Keratinocyte (primary cell): ENCODE results near the gene RASSF6. TPM values are rescaled to one million over a fixed set of nuclear protein-coding genes. Genes with fewer than 3 reads are reported as not detected.

Source experiments
- DNase-seq: peaks from one replicate; pipeline ENCODE4 v3.0.0-alpha.2; 2011; ENCODE audit warnings: low read depth, missing footprints, low spot score
- FAIRE-seq: peaks from 2 replicates; lab custom pipeline; 2011; peaks lifted over from hg19 to GRCh38; lab: Jason Lieb, UNC
- H2AFZ ChIP-seq: 2 replicates; pipeline ENCODE4 v1.6.0; 2012; ENCODE audit warnings: low read length, control low read depth, inconsistent platforms; ENCODE audit not compliant: control insufficient read depth
- H3K27ac ChIP-seq: 2 replicates; pipeline ENCODE4 v1.5.1; 2011; ENCODE audit warnings: low read length; ENCODE audit not compliant: control insufficient read depth, insufficient read depth
- H3K27me3 ChIP-seq: 3 replicates; pipeline ENCODE4 v1.6.0; 2011; ENCODE audit warnings: low read length; ENCODE audit not compliant: control insufficient read depth, insufficient read depth; ENCODE audit errors: extremely low read depth
- H3K36me3 ChIP-seq, 2 experiments: 2 replicates in 1 of 2; 3 replicates in 1 of 2; pipeline ENCODE4 v1.5.1; 2011; ENCODE audit warnings: low read length in 2 of 2, mild to moderate bottlenecking in 1 of 2; ENCODE audit not compliant: control insufficient read depth in 2 of 2, insufficient read depth in 2 of 2; ENCODE audit errors: extremely low read depth in 1 of 2
- H3K4me1 ChIP-seq: 3 replicates; pipeline ENCODE4 v1.5.1; 2011; ENCODE audit warnings: low read length; ENCODE audit not compliant: control insufficient read depth, insufficient read depth; ENCODE audit errors: extremely low read depth
- H3K4me2 ChIP-seq: 3 replicates; pipeline ENCODE4 v1.6.0; 2011; ENCODE audit warnings: low read depth, low read length; ENCODE audit not compliant: control insufficient read depth, insufficient read depth; ENCODE audit errors: extremely low read depth
- H3K4me3 ChIP-seq, 3 experiments: fragments of 200-600 bp in 1 of 3; sonication (generic) in 1 of 3; 2 replicates in 2 of 3; 3 replicates in 1 of 3; pipeline ENCODE4 v1.5.1; 2011 to 2016; ENCODE audit warnings: low read length in 3 of 3, mild to moderate bottlenecking in 3 of 3, control low read depth in 2 of 3, inconsistent platforms in 1 of 3, low read depth in 1 of 3, mixed read lengths in 1 of 3, mixed run types in 1 of 3, moderate library complexity in 1 of 3; ENCODE audit not compliant: control insufficient read depth in 2 of 3, insufficient read depth in 2 of 3; ENCODE audit errors: extremely low read depth in 1 of 3
- H3K79me2 ChIP-seq: 2 replicates; pipeline ENCODE4 v1.6.0; 2012; ENCODE audit warnings: low read length; ENCODE audit not compliant: control insufficient read depth, insufficient read depth
- H3K9ac ChIP-seq: 3 replicates; pipeline ENCODE4 v1.6.0; 2011; ENCODE audit warnings: low read length; ENCODE audit not compliant: control insufficient read depth, insufficient read depth; ENCODE audit errors: extremely low read depth
- H3K9me1 ChIP-seq: 3 replicates; pipeline ENCODE4 v1.6.0; 2011; ENCODE audit warnings: low read length; ENCODE audit not compliant: control insufficient read depth, insufficient read depth; ENCODE audit errors: extremely low read depth
- H3K9me3 ChIP-seq: 2 replicates; pipeline ENCODE4 v1.5.1; 2012; ENCODE audit warnings: low read depth, low read length; ENCODE audit not compliant: control insufficient read depth
- H4K20me1 ChIP-seq: 3 replicates; pipeline ENCODE4 v1.6.0; 2011; ENCODE audit warnings: low read length; ENCODE audit not compliant: control insufficient read depth, insufficient read depth; ENCODE audit errors: extremely low read depth
- EZH2 ChIP-seq: IDR thresholded peaks from one replicate; pipeline ENCODE4 v1.6.1; 2012; ENCODE audit warnings: inconsistent platforms, mild to moderate bottlenecking, low read length, moderate library complexity
- dilution Hi-C: fragments of 300-500 bp; cut with MboI; formaldehyde crosslinking; loops from one replicate; pipeline ENCODE4 v1.7.0; 2020; ENCODE audit warnings: low sequenced_read_pairs; ENCODE audit not compliant: extremely low pct_ligation_motif_present
- polyA plus RNA-seq, 5 experiments: library from polyadenylated mRNA; depleted of rRNA in 3 of 5; stranded (reverse) in 3 of 5; stranded (forward) in 1 of 5; unstranded in 1 of 5; fragments of >200 nt; gene quantifications; 1 replicate in 1 of 5; 2 replicates in 3 of 5; 3 replicates in 1 of 5; pipeline versions ENCODE4 v1.2.1 to v1.2.3, GENCODE V29; 2011 to 2012; ENCODE audit warnings: missing spikeins in 2 of 5, low read depth in 1 of 5, low replicate concordance in 1 of 5
- TF ChIP-seq, protein P1 (sequence below), 3 experiments: IDR thresholded peaks in 1 of 3; conservative IDR thresholded peaks in 1 of 3; optimal IDR thresholded peaks in 1 of 3; 2 replicates in 2 of 3; 3 replicates in 1 of 3; pipeline versions ENCODE3 to v1.5.1; 2011; ENCODE audit warnings: low read length in 3 of 3, mild to moderate bottlenecking in 3 of 3, moderate library complexity in 2 of 3, control low read depth in 1 of 3, inconsistent platforms in 1 of 3; ENCODE audit not compliant: insufficient read depth in 2 of 3; ENCODE audit errors: extremely low read depth in 1 of 3

The RASSF6 gene
- polyA plus RNA-seq, 1 donor (not counting 4 experiments of a cell fraction or from before 2014, with no cell fraction given), result 4.4 TPM

- H3K79me2 ChIP-seq, result no peaks in the 10 kb centered on the region
- H3K27me3 ChIP-seq, result no peaks in the 10 kb centered on the region
- peak overlapping the region; percentile 47 to 82 (median 76) for H3K4me3 ChIP-seq
- H3K9me1 ChIP-seq, result no peaks in the 10 kb centered on the region
- DNase-seq (no peak), FAIRE-seq (no peak)
- H3K4me2 ChIP-seq, result peak overlapping the region; percentile 86
- no peak for TF ChIP-seq EZH2
- TF ChIP-seq, protein P1, sequence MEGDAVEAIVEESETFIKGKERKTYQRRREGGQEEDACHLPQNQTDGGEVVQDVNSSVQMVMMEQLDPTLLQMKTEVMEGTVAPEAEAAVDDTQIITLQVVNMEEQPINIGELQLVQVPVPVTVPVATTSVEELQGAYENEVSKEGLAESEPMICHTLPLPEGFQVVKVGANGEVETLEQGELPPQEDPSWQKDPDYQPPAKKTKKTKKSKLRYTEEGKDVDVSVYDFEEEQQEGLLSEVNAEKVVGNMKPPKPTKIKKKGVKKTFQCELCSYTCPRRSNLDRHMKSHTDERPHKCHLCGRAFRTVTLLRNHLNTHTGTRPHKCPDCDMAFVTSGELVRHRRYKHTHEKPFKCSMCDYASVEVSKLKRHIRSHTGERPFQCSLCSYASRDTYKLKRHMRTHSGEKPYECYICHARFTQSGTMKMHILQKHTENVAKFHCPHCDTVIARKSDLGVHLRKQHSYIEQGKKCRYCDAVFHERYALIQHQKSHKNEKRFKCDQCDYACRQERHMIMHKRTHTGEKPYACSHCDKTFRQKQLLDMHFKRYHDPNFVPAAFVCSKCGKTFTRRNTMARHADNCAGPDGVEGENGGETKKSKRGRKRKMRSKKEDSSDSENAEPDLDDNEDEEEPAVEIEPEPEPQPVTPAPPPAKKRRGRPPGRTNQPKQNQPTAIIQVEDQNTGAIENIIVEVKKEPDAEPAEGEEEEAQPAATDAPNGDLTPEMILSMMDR (optimal IDR thresholded peaks at IDR 0.05 in 1 of 3, IDR thresholded peaks at IDR 0.05 in 1 of 3, conservative IDR thresholded peaks at IDR 0.05 in 1 of 3; ENCODE audit: extremely low read depth in 1 of 3, insufficient read depth in 2 of 3, low read length in 3 of 3), result no peak
- no peak overlapping the region for H3K27ac ChIP-seq
- H3K36me3 ChIP-seq, result no peaks in the 10 kb centered on the region
- no peak overlapping the region for H2AFZ ChIP-seq
- H3K4me1 ChIP-seq, result peaks cover 34% of the 10 kb centered on the region
- peak overlapping the region; percentile 41 for H3K9ac ChIP-seq
- dilution Hi-C loops, result no loop called here
- no peaks in the 10 kb centered on the region for H4K20me1 ChIP-seq
- H3K9me3 ChIP-seq, result no peaks in the 10 kb centered on the region
These were observed 890 bp downstream of the RASSF6 start for GRCh38 chr4:73619346-73619745.

GRCh38 chr4:73617256-73617655 is 3.0 kb downstream of the RASSF6 start:
- TF ChIP-seq EZH2, result no peak
- TF ChIP-seq, protein P1 (optimal IDR thresholded peaks at IDR 0.05 in 1 of 3, IDR thresholded peaks at IDR 0.05 in 1 of 3, conservative IDR thresholded peaks at IDR 0.05 in 1 of 3; ENCODE audit: extremely low read depth in 1 of 3, insufficient read depth in 2 of 3, low read length in 3 of 3), result peak in 2 of 3 experiments; percentile 8 to 41
- Histone ChIP-seq H3K27ac (no peak overlapping the region), H3K27me3 (no peaks in the 10 kb centered on the region), H4K20me1 (no peaks in the 10 kb centered on the region), H3K4me1 (peaks cover 51% of the 10 kb centered on the region), H3K79me2 (no peaks in the 10 kb centered on the region), H3K9me3 (no peaks in the 10 kb centered on the region), H3K9me1 (no peaks in the 10 kb centered on the region), H2AFZ (peak overlapping the region; percentile 70), H3K9ac (no peak overlapping the region), H3K4me2 (peak overlapping the region; percentile 55), H3K36me3 (no peaks in the 10 kb centered on the region), H3K4me3 (peak overlapping the region in 1 of 3 experiments; percentile 3)
- dilution Hi-C loops, result no loop called here
- DNase-seq (no peak), FAIRE-seq (peak; percentile 34)
